Left hindlimb (tissue), 1 donor: Measurements from ENCODE around the gene CHID1.

Source experiments
- DNase-seq: peaks from one replicate; pipeline ENCODE4 v3.0.0-alpha.2; 2018

Gene CHID1

GRCh38 chr11:907668-908067 lies 2.9 kb downstream of the CHID1 start:
- DNase-seq: no peak

DNA sequence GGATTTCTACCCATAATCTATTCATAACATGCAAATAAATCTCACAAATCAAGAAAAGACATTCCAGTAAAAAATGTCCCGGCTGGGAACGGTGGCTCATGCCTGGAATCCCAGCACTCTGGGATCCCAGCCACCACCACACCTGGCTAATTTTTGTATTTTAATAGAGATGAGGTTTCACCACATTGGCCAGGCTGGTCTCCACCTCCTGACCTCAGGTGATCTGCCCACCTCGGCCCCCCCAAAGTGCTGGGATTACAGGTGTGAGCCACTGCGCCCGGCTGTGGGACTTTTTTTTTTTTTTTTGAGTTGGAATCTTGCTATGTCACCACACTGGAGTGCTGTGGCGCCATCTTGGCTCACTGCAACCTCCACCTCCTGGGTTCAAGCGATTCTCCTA lies 4.7 kb downstream of the CHID1 start:
- no peak for DNase-seq

- no peak for DNase-seq
Observed at GRCh38 chr11:904380-904779, 6.2 kb downstream of the CHID1 start.

GRCh38 chr11:901452-902061 lies 9.1 kb downstream of the CHID1 start:
- no peak for DNase-seq

- no peak for DNase-seq
Observed at GRCh38 chr11:900545-900944, 10.1 kb downstream of the CHID1 start.

- DNase-seq: no peak
Observed at GRCh38 chr11:899724-900123, 10.9 kb downstream of the CHID1 start.

GRCh38 chr11:898540-899190 lies 11.9 kb downstream of the CHID1 start:
- no peak for DNase-seq

DNA sequence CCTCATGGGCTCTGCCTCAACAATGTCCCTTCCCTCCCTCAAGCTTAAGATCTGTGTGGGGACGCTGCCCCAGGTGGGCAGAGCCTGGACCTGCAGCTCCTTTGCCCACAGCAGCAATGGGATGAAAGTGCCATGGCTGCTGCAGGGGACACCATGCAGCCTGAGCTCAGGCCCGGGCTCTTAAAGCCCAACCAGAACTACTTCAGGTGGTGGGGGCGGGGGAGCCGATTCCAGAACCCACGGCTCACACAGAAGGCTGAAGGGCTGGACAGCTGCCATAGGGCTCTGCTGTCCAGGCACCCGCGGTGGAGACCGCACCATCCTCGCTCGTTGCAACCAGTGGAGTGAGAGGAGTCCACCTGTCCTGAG lies 12.5 kb downstream of the CHID1 start:
- DNase-seq: no peak

DNA sequence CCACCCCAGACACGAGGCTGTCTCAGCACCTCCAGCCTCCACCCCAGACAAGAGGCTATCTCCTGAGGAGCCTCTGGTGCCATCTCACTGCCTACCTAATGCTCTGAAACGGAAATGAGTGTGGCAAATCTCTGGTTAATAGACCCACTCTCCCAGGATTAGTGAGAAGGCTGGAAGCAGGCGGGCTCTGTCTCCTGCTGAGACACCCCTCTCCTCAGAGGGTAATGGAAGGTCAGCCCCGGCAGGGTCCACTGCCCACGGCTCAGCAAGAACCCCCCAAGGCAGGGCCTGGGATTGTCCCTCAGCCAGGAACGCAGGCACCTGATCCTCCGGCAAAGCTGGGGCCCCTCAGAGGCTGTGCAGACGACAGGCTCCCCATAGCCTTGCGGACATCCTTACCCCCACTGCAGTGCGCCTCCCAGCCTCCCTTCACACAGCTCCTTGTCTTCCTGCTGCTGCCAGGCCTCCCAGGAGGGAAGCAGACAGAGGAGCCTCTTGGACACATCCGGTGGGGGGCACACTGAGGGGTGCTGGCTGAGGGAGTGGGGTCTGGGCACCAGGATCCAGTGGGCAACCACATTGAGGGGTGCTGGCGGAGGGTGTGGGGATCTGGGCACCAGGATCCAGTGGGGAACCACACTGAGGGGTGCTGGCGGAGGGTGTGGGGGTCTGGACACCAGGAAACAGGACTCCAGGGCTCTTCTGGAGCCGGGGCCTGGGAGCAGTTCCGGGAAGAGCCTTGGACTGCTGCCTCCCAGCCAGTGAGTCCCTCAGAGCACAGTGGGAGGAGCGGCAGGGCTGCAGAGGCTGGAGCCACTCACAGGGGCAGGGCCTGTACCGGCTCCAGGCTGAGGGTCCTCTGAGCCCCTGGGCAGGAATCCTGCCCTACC lies 13.1 kb downstream of the CHID1 start:
- DNase-seq: no peak

DNA sequence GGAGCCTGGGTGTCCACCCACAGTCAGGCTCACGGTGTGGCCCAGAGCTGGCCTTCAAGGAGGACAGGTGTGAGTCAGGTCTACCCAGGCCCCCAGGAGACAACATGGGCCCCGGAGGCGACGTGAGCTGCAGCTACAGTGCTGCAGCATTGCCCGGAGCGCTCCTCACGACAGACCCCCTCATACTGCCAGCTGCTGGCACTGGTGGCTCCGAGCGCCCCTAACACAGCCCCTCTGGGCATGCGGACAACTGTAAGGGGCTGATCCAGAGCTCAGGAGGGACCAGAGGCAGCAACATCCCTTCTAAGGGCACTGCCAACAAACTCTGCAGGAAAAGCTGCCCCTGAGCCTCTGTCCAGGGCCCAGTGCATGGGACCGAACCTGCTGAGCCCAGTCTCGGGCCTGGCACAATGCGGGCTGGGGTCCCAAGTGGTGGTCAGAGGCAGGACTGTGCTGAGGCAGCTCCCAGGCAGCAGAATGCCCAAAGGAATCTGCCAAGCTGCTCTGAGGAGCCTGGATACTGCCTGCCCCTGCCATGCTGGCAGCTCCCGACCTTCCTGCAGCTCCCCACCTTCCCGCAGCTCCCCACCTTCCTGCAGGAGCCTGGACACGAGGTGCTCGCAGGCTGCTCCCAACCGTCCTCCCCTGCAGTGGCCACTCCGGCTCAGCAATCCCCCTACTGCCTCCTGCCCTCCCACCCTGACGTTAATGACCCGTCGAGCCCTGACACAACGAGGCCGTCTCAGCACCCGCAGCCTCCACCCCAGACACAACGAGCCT lies 15.1 kb downstream of the CHID1 start:
- DNase-seq: no peak

- DNase-seq: no peak
Observed at GRCh38 chr11:894575-895201, 15.9 kb downstream of the CHID1 start.

DNA sequence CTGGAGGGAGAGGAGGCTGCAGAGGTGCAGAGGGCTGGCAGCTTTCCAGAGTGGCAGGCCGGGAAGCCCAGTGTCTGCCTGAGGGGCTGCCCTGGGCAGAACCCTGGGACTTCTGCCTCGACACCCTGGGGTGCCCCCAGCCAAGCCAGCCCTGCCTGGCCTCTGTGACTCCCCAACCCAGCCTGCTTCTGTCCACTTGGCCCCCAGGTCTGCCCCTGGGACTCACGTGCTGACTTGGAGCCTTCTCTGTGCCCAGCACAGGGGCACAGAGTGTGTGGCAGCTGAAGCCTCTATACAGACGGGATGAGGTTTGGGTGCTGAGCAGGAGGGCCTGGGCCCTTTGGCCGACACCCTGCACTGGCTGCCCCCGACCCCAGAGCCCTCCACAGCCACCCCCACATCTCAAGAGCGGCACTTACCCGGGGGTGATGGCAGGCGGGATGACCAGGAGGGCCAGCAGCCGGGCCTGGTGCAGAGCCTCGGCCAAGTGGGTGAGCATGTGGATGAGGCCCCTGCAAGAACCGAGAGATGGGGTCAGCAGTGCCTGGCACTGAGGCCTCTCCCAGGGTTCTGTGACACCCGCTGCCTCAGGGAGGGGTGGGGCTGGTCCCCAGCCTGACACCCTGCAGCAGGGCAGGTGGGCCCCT lies 17.5 kb downstream of the CHID1 start:
- DNase-seq: no peak

DNA sequence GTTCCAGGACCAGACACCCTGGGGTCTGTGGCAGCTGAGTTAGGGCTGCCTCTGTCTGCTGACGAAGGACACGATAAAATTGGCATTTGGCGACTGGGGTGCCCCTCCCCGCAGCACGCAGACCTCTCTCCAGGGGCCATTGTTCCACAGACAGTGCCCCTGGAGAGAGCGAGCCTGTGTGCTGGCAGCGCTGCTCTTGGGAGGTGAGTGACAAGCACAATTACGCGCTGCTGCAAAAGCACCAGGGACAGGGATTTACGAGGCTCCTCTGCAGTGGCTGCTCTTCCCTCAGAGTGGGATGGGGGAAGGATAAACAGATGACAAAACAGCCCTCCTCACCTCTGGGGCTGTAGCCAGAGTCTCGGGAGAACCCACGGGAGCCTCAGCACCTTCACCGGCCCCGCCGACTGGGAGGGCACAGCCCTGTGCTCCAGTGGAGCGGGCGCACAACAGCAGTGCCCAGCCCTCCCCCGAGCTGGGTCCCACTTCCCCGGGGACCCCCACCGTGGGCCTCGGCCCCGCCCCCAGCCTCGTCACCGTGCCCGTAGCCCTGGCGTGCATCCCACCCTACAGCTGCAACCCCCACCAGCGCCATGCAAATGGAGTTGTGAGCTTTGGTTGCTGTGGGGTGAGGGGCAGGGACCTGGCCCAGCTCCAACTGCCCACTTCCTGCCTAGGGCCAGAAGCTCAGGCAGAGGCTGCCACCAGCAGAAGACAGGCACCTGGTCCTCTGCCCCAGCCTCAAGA lies 19.6 kb downstream of the CHID1 start:
- DNase-seq: no peak

DNA sequence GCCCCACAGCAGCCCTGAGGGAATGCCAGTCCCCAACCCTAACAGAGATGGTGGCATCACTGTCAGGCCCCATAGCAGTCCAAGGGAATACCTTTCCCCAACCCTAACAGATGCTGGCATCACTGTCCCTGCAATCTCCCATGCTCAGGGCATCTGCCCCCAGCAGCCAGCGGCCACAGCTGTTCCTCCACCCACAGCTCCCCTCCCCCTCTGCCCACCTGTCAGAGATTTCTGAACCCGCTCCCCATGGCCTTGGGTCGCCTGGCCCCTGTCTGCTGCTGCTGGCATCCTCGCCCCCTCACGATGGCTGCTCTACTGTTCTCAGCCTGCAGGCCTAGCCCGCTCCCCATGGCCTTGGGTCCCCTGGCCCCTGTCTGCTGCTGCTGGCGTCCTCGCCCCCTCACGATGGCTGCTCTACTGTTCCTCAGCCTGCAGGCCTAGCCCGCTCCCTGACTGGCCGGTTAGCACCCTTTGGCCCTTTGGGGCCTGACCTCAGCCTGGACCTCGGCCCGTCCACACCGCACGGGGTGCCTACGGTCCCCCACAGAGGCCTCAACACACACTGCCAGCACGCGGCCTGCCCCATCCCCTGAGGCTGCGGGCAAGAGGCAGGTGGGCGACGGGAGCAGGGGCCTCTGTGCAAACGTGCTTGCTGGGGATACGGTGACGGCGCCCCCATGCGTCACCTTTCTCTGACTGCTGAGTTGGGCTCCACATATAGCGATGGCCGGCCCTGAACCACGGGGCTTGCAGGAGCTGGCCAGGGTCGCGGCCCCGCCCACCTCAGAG lies 20.7 kb downstream of the CHID1 start:
- DNase-seq: no peak

GRCh38 chr11:889257-889656 lies 21.4 kb downstream of the CHID1 start:
- DNase-seq: no peak

DNA sequence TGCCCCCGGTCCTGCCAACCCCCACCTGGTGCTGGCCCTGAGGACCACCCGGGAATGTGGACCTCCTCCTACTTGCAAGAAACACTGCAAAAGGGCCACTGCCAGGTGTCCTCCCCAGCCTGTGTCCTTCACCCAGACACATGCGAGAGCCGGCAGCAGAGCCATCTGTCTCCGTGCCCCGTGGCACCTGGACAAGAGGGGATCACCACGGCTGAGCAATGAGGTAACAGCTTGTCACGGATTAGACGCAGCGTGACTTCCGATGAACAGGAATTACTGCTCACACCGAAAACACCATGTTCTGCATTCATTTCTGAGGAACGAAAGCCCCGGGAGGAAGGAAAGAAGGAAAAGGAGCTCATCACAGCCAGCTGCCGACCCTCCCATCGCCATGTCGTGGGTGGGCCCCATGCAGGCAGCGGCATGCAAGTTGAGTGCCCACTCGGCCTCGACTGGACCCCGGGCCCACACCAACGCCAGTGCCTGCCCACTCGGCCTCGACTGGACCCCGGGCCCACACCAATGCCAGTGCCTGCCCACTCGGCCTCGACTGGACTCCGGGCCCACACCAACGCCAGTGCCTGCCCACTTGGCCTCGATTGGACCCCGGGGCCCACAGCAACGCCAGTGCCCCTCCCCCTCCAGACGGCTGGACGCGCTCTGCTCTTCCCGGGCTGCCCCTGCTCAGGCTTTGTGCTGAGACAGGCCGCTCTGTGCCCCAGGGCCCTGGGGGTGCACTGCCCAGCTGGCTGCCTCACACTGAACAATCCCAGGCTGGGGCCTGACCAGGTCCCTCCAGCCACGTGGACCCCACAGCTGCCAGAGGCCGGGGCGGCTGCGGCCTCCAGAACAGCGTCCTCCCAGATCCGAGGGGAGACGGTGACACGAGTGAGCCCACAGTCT lies 22.0 kb downstream of the CHID1 start:
- no peak for DNase-seq

- DNase-seq: no peak
Observed at GRCh38 chr11:887589-887988, 23.0 kb downstream of the CHID1 start.

DNA sequence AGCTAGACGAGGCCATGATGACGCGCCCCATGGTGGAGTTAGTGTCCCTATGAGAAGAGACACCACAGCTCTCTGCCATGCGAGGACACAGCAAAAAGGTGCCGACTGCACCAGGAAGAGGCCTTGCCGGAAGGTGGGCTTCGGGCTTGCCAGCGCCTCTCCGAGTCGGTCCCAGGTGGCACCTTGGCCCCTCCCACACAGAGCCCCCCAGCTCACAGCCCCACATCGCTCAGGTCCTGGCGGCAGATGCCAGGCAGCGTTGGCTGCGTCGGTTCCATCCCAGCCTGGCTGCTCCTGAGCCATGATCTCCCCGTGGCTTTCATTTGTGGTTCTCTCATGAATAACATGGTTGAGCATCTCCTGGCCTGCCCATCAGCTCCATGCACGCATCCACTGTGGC lies 24.0 kb downstream of the CHID1 start:
- no peak for DNase-seq

GRCh38 chr11:884578-885070 lies 26.0 kb downstream of the CHID1 start:
- DNase-seq: no peak
